Hematopoietic multipotent progenitor cell treated with erythropoietin and hydrocortisone succinate and interleukin-3 and kit ligand, for 15 days (in vitro differentiated cells): ENCODE measurements around the gene CACHD1.
"Not testable (repeated sequence)": the region's sequence is repeated elsewhere in the genome, so short reads cannot be mapped to it uniquely, and the experiment has no call there.

Source experiments
- DNase-seq: peaks from one replicate; pipeline ENCODE4 v3.0.0-alpha.2; 2015; ENCODE audit warnings: low spot score

Gene CACHD1

DNA sequence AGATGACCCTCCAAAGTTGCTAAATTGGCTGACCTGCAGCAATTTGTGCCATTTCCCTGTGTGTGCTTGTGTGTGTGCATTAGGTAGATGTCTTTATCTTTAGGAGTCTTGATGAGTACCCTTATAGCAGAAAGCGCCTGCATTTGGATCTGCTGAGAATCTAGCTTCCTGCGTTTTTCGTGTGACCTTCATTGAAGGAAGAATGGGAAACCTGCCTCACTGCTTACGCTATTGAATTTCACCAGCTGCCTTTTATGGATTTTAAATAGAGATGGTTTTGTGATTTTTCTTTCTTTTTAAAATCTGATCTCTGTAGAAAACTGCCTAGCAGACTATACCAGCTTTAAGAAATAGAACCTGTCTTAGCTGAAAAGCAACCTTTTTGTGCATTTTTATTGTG is 124.5 kb downstream of the CACHD1 start:
- DNase-seq = no peak

GRCh38 chr1:64595871-64596515 is 126.1 kb downstream of the CACHD1 start:
- DNase-seq = no peak

DNA sequence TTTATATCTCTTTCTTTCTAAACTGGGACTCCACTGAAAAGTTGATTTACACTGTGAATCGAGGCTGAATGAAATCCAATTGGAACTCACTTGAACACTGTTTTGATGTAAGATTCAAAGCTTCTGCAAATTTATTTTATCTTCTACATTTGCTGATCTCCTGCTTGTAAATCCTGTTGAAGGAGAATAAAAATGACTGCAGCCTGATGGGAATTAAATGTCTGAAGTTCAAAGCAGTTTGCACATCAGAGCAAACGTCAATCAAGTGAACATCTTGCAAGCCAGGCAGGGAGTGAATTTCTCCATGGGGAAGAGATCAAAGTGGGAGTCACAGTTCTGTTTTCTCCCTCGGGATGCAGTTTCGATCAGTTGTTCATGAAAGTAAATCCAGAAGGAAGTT is 127.2 kb downstream of the CACHD1 start:
- DNase-seq = no peak

GRCh38 chr1:64598100-64598571 is 128.2 kb downstream of the CACHD1 start:
- DNase-seq = no peak

DNA sequence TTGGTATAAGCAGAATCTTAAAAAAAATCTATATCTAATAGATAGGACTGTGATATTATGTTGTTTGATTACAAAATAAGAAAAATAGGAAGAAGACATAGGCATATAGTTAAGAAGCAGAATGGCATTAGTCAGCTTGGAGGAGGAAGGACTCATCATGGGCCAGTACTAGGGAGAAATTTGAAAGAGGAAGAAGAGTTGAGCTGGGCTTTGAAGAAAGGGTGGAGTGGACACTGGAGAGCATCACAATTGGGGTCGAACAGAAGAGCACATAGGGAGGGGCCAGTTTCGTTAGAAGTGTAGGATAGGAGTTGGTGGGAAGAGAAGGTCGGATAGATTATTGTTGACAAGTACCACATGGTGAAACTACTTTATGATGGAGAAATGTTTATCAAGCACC is 129.3 kb downstream of the CACHD1 start:
- DNase-seq = no peak

- DNase-seq = no peak
These were observed 131.3 kb downstream of the CACHD1 start for GRCh38 chr1:64601207-64601606.

GRCh38 chr1:64608005-64608650 is 138.2 kb downstream of the CACHD1 start:
- DNase-seq = no peak

DNA sequence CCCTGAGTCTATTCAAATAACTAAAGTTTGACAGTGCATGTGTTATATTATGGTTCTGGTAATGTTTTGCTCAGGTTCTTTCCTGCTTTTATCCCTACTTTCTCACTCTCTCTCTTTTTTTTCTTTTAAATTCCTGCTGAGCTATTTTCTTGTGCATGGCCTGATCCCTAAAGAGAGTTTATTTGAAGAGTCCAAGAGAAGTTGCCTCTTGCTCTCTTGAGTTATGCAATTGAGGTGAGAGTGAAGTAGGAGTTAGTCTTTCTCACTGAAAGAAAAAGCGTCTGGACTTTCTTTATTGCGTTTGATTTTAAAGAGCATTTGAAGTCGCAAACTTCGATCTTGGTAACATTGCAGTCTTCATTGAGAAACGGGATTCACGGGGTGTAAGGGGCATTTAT is 138.7 kb downstream of the CACHD1 start:
- DNase-seq = no peak

- not testable (repeated sequence) for DNase-seq
These were observed 141.0 kb downstream of the CACHD1 start for GRCh38 chr1:64610950-64611349.

DNA sequence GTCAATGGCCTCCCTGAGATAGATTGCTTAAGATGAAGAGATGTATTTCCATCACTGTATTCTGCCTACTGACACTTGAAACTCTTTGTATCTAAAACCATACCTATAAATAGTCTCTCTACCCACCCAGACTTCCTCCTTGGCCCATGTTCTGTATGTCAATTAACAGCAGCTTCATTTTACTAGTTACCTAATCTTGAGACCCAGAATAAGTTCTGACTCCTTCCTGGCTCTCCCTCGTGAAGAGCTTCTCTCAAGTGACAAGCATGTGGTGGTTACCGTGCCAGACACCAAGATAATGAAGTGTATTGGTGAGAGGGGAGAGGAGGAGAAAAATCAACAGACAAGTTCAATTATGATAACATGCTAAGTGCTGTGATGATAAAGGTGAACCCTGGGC is 146.1 kb downstream of the CACHD1 start:
- no peak for DNase-seq

GRCh38 chr1:64623750-64624191 is 153.8 kb downstream of the CACHD1 start:
- DNase-seq = no peak

- DNase-seq = no peak
These were observed 154.3 kb downstream of the CACHD1 start for GRCh38 chr1:64624218-64624713.

DNA sequence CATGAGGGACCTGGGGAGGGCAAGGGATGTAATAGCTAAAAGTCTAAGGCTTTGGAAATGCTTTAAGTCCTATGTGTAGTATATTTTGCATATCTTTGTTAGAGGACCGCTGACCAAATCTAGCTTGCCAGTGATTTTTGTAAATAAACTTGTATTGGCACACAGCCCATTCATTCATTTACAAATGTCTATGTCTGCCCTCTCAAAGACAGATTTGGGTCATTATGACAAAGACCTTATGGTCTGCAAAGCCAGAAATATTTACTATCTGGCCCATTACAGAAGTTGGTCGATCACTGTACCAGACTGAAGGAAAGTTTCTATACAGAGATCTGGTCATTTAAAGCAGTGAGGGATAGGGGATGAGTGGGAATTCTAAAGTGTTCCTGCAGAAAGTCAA is 154.9 kb downstream of the CACHD1 start:
- DNase-seq = no peak

GRCh38 chr1:64630611-64631010 is 160.7 kb downstream of the CACHD1 start:
- no peak for DNase-seq

DNA sequence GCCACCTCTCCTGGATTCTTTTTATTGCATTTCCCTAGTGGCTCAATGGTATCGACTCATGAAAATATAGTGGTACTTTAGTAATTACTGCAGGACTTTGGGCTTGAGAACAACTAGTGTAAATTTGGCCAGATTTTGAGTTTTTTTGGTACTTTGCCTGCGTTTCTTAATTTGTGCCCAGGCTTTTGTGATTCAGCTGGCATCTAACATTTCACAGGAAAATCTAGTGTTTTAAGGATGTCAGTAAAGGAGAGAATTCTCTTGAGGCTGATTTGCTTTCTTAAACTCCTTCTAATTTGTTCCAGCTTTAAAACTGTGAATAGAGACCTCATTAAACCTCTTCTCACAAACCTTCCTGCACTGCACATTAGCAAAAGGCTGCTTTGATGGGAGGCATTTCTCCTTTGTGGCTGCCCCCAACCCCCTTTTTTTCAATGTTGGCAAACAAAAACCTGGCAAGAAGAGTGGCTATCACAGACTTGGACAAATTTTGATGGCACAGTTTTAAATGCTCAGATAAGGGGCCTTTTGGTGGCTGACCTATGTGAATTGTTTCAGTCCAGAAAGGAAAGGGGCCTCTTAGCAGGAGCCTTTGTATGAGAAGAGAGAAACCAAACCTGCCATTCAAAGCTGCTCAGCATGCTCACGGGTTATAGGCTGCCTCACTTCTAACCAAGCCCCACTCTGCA is 161.6 kb downstream of the CACHD1 start:
- DNase-seq = no peak

DNA sequence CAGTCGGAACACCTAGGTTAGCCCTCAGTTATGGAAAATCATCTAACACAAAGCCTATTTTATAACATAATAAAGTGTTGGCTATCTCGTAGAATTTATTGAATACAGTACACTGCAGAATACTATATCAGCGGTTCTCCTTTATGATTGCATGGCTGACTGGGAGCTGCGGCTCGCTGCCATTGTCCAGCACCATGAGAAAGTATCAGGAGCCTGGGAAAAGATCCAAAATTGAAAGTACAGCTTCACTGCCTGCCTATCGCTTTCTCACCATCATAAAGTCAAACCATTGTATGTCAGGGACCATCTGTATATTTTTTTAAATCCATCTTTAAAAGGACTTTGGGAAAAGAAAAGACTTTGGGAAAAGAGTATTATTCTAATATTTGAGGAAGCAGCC is 163.0 kb downstream of the CACHD1 start:
- no peak for DNase-seq

- no peak for DNase-seq
These were observed 175.8 kb downstream of the CACHD1 start for GRCh38 chr1:64645735-64646134.

DNA sequence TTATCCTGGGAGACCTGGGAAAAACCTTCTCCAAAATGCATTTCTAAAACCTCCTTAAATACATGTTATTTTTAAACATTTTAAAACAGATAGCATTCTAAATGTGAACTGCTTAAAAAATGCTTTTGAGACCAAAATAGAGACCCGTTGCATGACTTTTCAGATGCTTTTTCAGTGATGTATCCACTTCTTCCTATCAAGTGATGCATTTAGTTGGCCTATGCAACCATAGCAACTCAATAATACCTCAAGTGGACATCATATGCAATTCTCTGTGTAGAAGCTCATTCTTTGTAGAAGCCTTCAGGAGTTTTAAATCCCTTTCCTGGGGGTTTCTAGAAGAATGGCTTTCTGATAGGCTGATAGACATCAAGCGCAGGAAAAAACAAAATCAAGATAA is 180.5 kb downstream of the CACHD1 start:
- no peak for DNase-seq

GRCh38 chr1:64651841-64652240 is 181.9 kb downstream of the CACHD1 start:
- DNase-seq = no peak

- no peak for DNase-seq
These were observed 183.5 kb downstream of the CACHD1 start for GRCh38 chr1:64653466-64653865.

GRCh38 chr1:64654519-64655341 is 184.8 kb downstream of the CACHD1 start:
- no peak for DNase-seq

DNA sequence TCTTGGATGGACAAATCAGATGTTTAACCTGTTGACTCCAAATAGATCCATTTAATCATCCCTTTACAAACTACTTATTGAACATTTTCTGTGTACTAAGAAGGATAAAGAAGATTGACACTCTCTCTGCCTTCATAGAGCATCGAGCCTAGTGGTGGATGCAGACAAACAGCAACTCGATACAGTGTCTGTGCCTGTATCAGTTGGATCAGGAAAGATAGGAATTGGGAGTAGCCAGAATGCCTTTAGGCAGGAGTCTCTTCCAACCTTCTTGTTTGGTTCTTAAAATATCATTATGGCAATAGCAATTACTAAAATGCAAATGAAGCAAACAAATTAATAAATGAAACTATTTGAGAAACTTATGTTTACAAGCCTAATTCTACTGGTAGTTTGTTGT is 185.9 kb downstream of the CACHD1 start:
- DNase-seq = no peak
